OCI-LY1 (cell line): ENCODE data around the gene MTFR2.

ENCODE experiments used
- CTCF ChIP-seq: fragments of 200-600 bp; sonication (generic), shearing (Covaris generic); IDR thresholded peaks from 2 replicates; pipeline ENCODE4 v1.5.1; 2017; ENCODE audit warnings: mild to moderate bottlenecking, antibody characterized with exemption, low read length, moderate library complexity, mixed read lengths
- EZH2 ChIP-seq: fragments of 200-600 bp; sonication (generic), shearing (Covaris generic); IDR thresholded peaks from 2 replicates; pipeline ENCODE4 v1.8.0; 2017; ENCODE audit warnings: borderline replicate concordance, mixed run types, mild to moderate bottlenecking, antibody characterized with exemption, low read length, moderate library complexity, mixed read lengths

DNA sequence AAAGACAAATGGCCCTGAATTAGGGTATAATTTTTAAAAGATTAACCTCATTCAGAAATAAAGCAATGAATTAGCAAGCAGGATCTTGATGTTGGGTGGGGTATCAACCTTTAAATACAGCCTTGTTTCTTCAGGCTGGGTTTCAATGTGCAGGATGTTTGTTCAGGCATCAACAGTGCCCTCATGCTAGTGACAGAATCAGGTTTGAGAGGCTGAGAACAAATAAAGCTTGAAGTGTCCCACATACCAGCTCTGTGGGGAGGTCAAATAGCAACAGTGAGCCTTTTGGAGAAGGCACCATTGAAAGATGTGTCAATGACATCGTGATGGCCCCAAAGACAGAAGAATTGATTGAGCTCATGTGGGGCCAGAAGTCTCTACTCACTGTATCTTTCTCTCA is 68.2 kb downstream of the MTFR2 start:
- TF ChIP-seq EZH2 (no peak), CTCF (no peak)
